Measurements from ENCODE around the gene FAM169A. TPM values are rescaled to one million over a fixed set of nuclear protein-coding genes. Genes with fewer than 3 reads are reported as not detected.
A peak's percentile ranks its signal among the peaks of the same experiment; 100 is the strongest.
"Not testable (repeated sequence)": the region's sequence is repeated elsewhere in the genome, so short reads cannot be mapped to it uniquely, and the experiment has no call there.

Gene FAM169A
- total RNA-seq, 8 experiments from 2014 or later: 0.15 to 42.6 (median 18.9) TPM

- H3K27ac ChIP-seq: peak within 1 kb of the TSS; percentile 64 to 93
- in situ Hi-C loops (cut with MboI; ENCODE audit: low pct_unique_long_range_greater_than_20kb in 2 of 9, low sequenced_read_pairs in 9 of 9, unreplicated experiment in 9 of 9): loop anchor here in 2 of 9 experiments (25.0 kb wide), 2 partner anchors 145 to 570 kb away; partner anchors contain the start of gene HMGCR (in 1 of the 2)
These were observed 99.2 kb downstream of the FAM169A start, which contains the start of the genes GFM2 and NSA2 for GRCh38 chr5:74766849-74767578. TSS of gene GFM2 (minus strand) at chr5:74767117. CDS start at chr5:74763742, 3,375 bp downstream. TSS of gene NSA2 (plus strand) at chr5:74767249. CDS start at chr5:74767361, 112 bp downstream.

GRCh38 chr5:74766418-74766848 lies 99.8 kb downstream of the FAM169A start:
- H3K27ac ChIP-seq: peak overlapping the region; percentile 55 to 93
- peaks cover 17 to 19% of the 10 kb centered on the region in 2 donors for H3K4me1 ChIP-seq (replicated peaks in 1 of 2)
- WGBS, 10 experiments: 0 to 8% (median 1%) methylated on average over 1 to 10 of the region's 10 CpGs
- in situ Hi-C loops (cut with MboI; ENCODE audit: low pct_unique_long_range_greater_than_20kb in 2 of 9, low sequenced_read_pairs in 9 of 9, unreplicated experiment in 9 of 9): loop anchor here in 2 of 9 experiments (25.0 kb wide), 2 partner anchors 146 to 571 kb away; partner anchors contain the start of gene HMGCR (in 1 of the 2)
- ATAC-seq (replicated peaks in 6 of 8): peak in 3 of 8 experiments; percentile 11 to 22 (median 20)
- peak overlapping the region; percentile 65 to 100 (median 98) for H3K4me3 ChIP-seq

More at GRCh38 chr5:74766849-74767578, 99.2 kb downstream of the FAM169A start, which contains the start of the genes GFM2 and NSA2:
- 0 to 4% (median 0%) methylated on average over 2 to 38 of the region's 54 CpGs; no CpG with 5 or more reads in 3 of the 10 experiments for WGBS, 10 experiments
- Histone ChIP-seq H3K4me3 (peak within 1 kb of the TSS; percentile 65 to 100 (median 98)), H3K4me1 (replicated peaks in 1 of 2) (peaks cover 17 to 19% of the 10 kb centered on the region in 2 donors)
- ATAC-seq (replicated peaks in 6 of 8): peak; percentile 94 to 99 (median 98)

- peak overlapping the region; percentile 65 to 100 (median 98) for H3K4me3 ChIP-seq
- ATAC-seq (replicated peaks in 6 of 8): no peak
- H3K27ac ChIP-seq: no peak overlapping the region
- peaks cover 17 to 19% of the 10 kb centered on the region in 2 donors for H3K4me1 ChIP-seq (replicated peaks in 1 of 2)
- 61 to 90% (median 64%) methylated on average over 5 to 21 of the region's 27 CpGs; no CpG with 5 or more reads in 5 of the 10 experiments for WGBS, 10 experiments
- in situ Hi-C loops (cut with MboI; ENCODE audit: low pct_unique_long_range_greater_than_20kb in 2 of 9, low sequenced_read_pairs in 9 of 9, unreplicated experiment in 9 of 9): loop anchor here in 2 of 9 experiments (25.0 kb wide), 2 partner anchors 146 to 571 kb away; partner anchors contain the start of gene HMGCR (in 1 of the 2)
These were observed 100.3 kb downstream of the FAM169A start for GRCh38 chr5:74765929-74766328.

GRCh38 chr5:74765201-74765600 lies 101.0 kb downstream of the FAM169A start:
- H3K4me3 ChIP-seq: peak overlapping the region in 1 of 5 donors; percentile 1
- in situ Hi-C loops (cut with MboI; ENCODE audit: low pct_unique_long_range_greater_than_20kb in 2 of 9, low sequenced_read_pairs in 9 of 9, unreplicated experiment in 9 of 9): loop anchor here in 2 of 9 experiments (25.0 kb wide), 2 partner anchors 147 to 572 kb away; partner anchors contain the start of gene HMGCR (in 1 of the 2)
- peaks cover 17 to 19% of the 10 kb centered on the region in 2 donors for H3K4me1 ChIP-seq (replicated peaks in 1 of 2)
- no peak overlapping the region for H3K27ac ChIP-seq
- 20 to 100% (median 85%) methylated on average over 2 to 7 of the region's 9 CpGs for WGBS, 10 experiments
- ATAC-seq (replicated peaks in 6 of 8): peak in 1 of 8 experiments; percentile 19

GRCh38 chr5:74763504-74763903 lies 102.7 kb downstream of the FAM169A start:
- Histone ChIP-seq H3K4me3 (no peak overlapping the region), H3K4me1 (replicated peaks in 1 of 2) (peaks cover 17 to 19% of the 10 kb centered on the region in 2 donors), H3K27ac (no peak overlapping the region)
- in situ Hi-C loops (cut with MboI; ENCODE audit: low pct_unique_long_range_greater_than_20kb in 2 of 9, low sequenced_read_pairs in 9 of 9, unreplicated experiment in 9 of 9): loop anchor here in 2 of 9 experiments (25.0 kb wide), 2 partner anchors 149 to 574 kb away; partner anchors contain the start of gene HMGCR (in 1 of the 2)
- no peak for ATAC-seq (replicated peaks in 6 of 8)

GRCh38 chr5:74762599-74762998 lies 103.6 kb downstream of the FAM169A start:
- 80 to 100% (median 96%) methylated on average over 1 to 2 of the region's 2 CpGs; no CpG with 5 or more reads in 2 of the 10 experiments for WGBS, 10 experiments
- no peak overlapping the region for H3K27ac ChIP-seq
- ATAC-seq (replicated peaks in 6 of 8): no peak
- H3K4me3 ChIP-seq: no peak overlapping the region
- in situ Hi-C loops (cut with MboI; ENCODE audit: low pct_unique_long_range_greater_than_20kb in 2 of 9, low sequenced_read_pairs in 9 of 9, unreplicated experiment in 9 of 9): loop anchor here in 2 of 9 experiments (25.0 kb wide), 2 partner anchors 150 to 575 kb away; partner anchors contain the start of gene HMGCR (in 1 of the 2)
- H3K4me1 ChIP-seq (replicated peaks in 1 of 2): peaks cover 14% of the 10 kb centered on the region in 2 donors

- no peak overlapping the region for H3K4me3 ChIP-seq
- WGBS, 10 experiments: 80 to 100% (median 100%) methylated on average over 1 of the region's 1 CpG; no CpG with 5 or more reads in 6 of the 10 experiments
- no peak overlapping the region for H3K27ac ChIP-seq
- no peak for ATAC-seq (replicated peaks in 6 of 8)
- in situ Hi-C loops (cut with MboI; ENCODE audit: low pct_unique_long_range_greater_than_20kb in 2 of 9, low sequenced_read_pairs in 9 of 9, unreplicated experiment in 9 of 9): loop anchor here in 2 of 9 experiments (25.0 kb wide), 2 partner anchors 151 to 576 kb away; partner anchors contain the start of gene HMGCR (in 1 of the 2)
- H3K4me1 ChIP-seq (replicated peaks in 1 of 2): peaks cover 14% of the 10 kb centered on the region in 2 donors
These were observed 104.9 kb downstream of the FAM169A start for GRCh38 chr5:74761241-74761640.

GRCh38 chr5:74748742-74749141 lies 117.4 kb downstream of the FAM169A start:
- in situ Hi-C loops (cut with MboI; ENCODE audit: low pct_unique_long_range_greater_than_20kb in 2 of 9, low sequenced_read_pairs in 9 of 9, unreplicated experiment in 9 of 9); H3K27ac ChIP-seq; H3K4me3 ChIP-seq; H3K4me1 ChIP-seq (replicated peaks in 1 of 2); ATAC-seq (replicated peaks in 6 of 8): not testable (repeated sequence)
- WGBS, 10 experiments: 91 to 100% (median 98%) methylated on average over 3 to 4 of the region's 4 CpGs; no CpG with 5 or more reads in 4 of the 10 experiments

- in situ Hi-C loops (cut with MboI; ENCODE audit: low pct_unique_long_range_greater_than_20kb in 2 of 9, low sequenced_read_pairs in 9 of 9, unreplicated experiment in 9 of 9): no loop called here
- 50 to 100% (median 88%) methylated on average over 1 to 4 of the region's 4 CpGs for WGBS, 10 experiments
- Histone ChIP-seq H3K4me3 (no peak overlapping the region), H3K4me1 (replicated peaks in 1 of 2) (no peaks in the 10 kb centered on the region), H3K27ac (no peak overlapping the region)
- ATAC-seq (replicated peaks in 6 of 8): no peak
These were observed 127.8 kb downstream of the FAM169A start for GRCh38 chr5:74738406-74738805.

- ATAC-seq (replicated peaks in 6 of 8): no peak
- H3K4me1 ChIP-seq (replicated peaks in 1 of 2): no peaks in the 10 kb centered on the region
- no peak overlapping the region for H3K4me3 ChIP-seq
- no peak overlapping the region for H3K27ac ChIP-seq
- 70 to 100% (median 89%) methylated on average over 3 to 6 of the region's 6 CpGs; no CpG with 5 or more reads in 1 of the 10 experiments for WGBS, 10 experiments
- in situ Hi-C loops (cut with MboI; ENCODE audit: low pct_unique_long_range_greater_than_20kb in 2 of 9, low sequenced_read_pairs in 9 of 9, unreplicated experiment in 9 of 9): no loop called here
These were observed 129.4 kb downstream of the FAM169A start for GRCh38 chr5:74736759-74737158.

All from motor neuron (in vitro differentiated cells).